Parathyroid adenoma (tissue), 2 donors: ENCODE results near the gene GFM2.

ENCODE experiments used
- H2AFZ ChIP-seq: fragments of 300-600 bp; sonication (generic); one replicate; pipeline ENCODE4 v1.7.0; 2017; ENCODE audit warnings: antibody characterized with exemption, mild to moderate bottlenecking
- H3K27ac ChIP-seq: fragments of 300-600 bp; sonication (generic); one replicate; pipeline ENCODE4 v1.7.0; 2017
- H3K27me3 ChIP-seq: fragments of 300-600 bp; sonication (generic); one replicate; pipeline ENCODE4 v1.7.0; 2017; ENCODE audit warnings: low read length; ENCODE audit not compliant: control insufficient read depth, insufficient read depth
- H3K36me3 ChIP-seq: fragments of 300-600 bp; sonication (generic); one replicate; pipeline ENCODE4 v1.7.0; 2017; ENCODE audit warnings: low read length; ENCODE audit not compliant: control insufficient read depth, insufficient read depth
- H3K4me1 ChIP-seq: fragments of 300-600 bp; sonication (generic); one replicate; pipeline ENCODE4 v1.7.0; 2017; ENCODE audit warnings: control low read depth
- H3K4me2 ChIP-seq: fragments of 300-600 bp; sonication (generic); one replicate; pipeline ENCODE4 v1.7.0; 2017; ENCODE audit warnings: low read length
- H3K4me3 ChIP-seq: fragments of 300-600 bp; sonication (generic); one replicate; pipeline ENCODE4 v1.7.0; 2017; ENCODE audit warnings: low read depth, low read length
- H3K79me2 ChIP-seq: fragments of 300-600 bp; sonication (generic); one replicate; pipeline ENCODE4 v1.7.0; 2017; ENCODE audit warnings: control low read depth
- H3K9ac ChIP-seq: fragments of 300-600 bp; sonication (generic); one replicate; pipeline ENCODE4 v1.7.0; 2017; ENCODE audit warnings: mild to moderate bottlenecking
- H3K9me3 ChIP-seq: fragments of 300-600 bp; sonication (generic); one replicate; pipeline ENCODE4 v1.7.0; 2017; ENCODE audit warnings: low read length; ENCODE audit not compliant: control insufficient read depth
- CTCF ChIP-seq: fragments of 300-600 bp; sonication (generic); IDR thresholded peaks from one replicate; pipeline ENCODE4 v1.7.0; 2017; ENCODE audit warnings: antibody characterized with exemption, mild to moderate bottlenecking
- donor health status: primary hyperparathyroidism.

GFM2 gene

GRCh38 chr5:74673011-74673790 is 93.7 kb downstream of the GFM2 start:
- Histone ChIP-seq H3K9ac (no peak overlapping the region), H3K27me3 (no peaks in the 10 kb centered on the region), H2AFZ (peak overlapping the region; percentile 84), H3K4me2 (no peak overlapping the region), H3K79me2 (no peaks in the 10 kb centered on the region), H3K4me3 (no peak overlapping the region), H3K36me3 (no peaks in the 10 kb centered on the region), H3K4me1 (peaks cover 6% of the 10 kb centered on the region), H3K27ac (peak overlapping the region; percentile 7), H3K9me3 (no peaks in the 10 kb centered on the region)
- peak; percentile 69 for TF ChIP-seq CTCF

- no peak overlapping the region for H3K27ac ChIP-seq
- H3K4me2 ChIP-seq, result no peak overlapping the region
- H3K79me2 ChIP-seq, result no peaks in the 10 kb centered on the region
- H3K36me3 ChIP-seq, result no peaks in the 10 kb centered on the region
- no peaks in the 10 kb centered on the region for H3K9me3 ChIP-seq
- no peaks in the 10 kb centered on the region for H3K27me3 ChIP-seq
- no peak overlapping the region for H2AFZ ChIP-seq
- no peak overlapping the region for H3K4me3 ChIP-seq
- peaks cover 6% of the 10 kb centered on the region for H3K4me1 ChIP-seq
- no peak for TF ChIP-seq CTCF
- H3K9ac ChIP-seq, result no peak overlapping the region
Measured at GRCh38 chr5:74672215-74672877, 94.6 kb downstream of the GFM2 start.
